GM12874 (cell line): ENCODE results near the gene ZDHHC11B.
"Not testable (repeated sequence)": the region's sequence is repeated elsewhere in the genome, so short reads cannot be mapped to it uniquely, and the experiment has no call there.

Source experiments
- TF ChIP-seq, protein P1 (sequence below): IDR thresholded peaks from 2 replicates; pipeline ENCODE4 v1.5.1; 2011; ENCODE audit warnings: low read depth, mild to moderate bottlenecking, control low read depth, low read length, moderate library complexity; ENCODE audit not compliant: insufficient read depth

ZDHHC11B gene

DNA sequence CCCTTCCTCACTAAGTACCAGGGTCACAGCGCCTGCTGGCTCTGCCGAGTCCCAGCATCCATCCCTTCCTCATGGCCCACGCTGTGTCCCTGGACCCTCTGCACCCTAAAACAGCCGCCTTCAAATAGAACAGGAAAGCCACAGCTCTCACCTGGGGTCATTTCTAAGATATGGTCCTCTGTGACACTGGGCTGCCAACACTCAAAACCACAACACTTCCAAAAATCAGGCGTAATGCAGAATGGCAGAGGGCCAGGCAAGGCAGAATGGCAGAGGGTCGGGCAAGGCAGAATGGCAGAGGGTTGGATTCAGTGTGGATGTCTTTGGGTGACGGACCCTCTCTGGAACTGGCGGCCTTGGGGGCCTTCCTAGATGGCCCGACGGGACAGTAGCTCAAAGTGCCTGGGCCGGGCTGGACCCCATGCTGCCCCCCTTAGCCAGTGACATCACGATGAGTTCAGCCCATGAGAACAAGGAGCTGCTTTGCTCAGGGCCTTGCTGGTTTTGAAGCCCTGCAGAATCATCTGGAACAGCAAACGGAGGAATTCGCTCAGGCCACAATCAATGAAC lies 35.3 kb downstream of the ZDHHC11B start:
- TF ChIP-seq, protein P1, sequence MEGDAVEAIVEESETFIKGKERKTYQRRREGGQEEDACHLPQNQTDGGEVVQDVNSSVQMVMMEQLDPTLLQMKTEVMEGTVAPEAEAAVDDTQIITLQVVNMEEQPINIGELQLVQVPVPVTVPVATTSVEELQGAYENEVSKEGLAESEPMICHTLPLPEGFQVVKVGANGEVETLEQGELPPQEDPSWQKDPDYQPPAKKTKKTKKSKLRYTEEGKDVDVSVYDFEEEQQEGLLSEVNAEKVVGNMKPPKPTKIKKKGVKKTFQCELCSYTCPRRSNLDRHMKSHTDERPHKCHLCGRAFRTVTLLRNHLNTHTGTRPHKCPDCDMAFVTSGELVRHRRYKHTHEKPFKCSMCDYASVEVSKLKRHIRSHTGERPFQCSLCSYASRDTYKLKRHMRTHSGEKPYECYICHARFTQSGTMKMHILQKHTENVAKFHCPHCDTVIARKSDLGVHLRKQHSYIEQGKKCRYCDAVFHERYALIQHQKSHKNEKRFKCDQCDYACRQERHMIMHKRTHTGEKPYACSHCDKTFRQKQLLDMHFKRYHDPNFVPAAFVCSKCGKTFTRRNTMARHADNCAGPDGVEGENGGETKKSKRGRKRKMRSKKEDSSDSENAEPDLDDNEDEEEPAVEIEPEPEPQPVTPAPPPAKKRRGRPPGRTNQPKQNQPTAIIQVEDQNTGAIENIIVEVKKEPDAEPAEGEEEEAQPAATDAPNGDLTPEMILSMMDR: no peak

DNA sequence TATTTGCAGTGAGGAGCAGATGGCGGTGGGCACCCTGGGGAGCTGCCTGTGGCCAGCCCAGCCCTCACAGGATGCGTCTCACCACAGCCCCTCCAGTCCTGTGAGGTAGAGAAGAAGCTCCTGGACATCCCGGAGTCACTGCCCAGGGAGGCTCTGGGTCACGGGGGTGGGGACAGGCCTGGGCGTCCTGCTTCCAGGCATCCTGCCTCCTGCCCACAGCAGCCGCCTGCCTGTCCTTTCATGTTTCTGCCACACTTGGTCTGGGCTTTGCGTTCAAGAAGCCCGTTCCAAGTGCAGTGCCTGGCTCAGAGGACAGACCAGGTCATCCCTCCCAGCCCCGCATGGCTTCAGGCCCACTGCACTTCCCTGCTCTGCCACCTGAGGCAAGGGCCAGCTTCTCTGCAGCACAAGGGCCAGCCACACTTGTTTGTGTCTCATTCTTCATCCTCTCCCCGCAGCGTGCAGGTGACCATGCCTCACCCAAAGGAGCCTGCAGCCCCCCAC lies 38.2 kb downstream of the ZDHHC11B start:
- TF ChIP-seq, protein P1: no peak

DNA sequence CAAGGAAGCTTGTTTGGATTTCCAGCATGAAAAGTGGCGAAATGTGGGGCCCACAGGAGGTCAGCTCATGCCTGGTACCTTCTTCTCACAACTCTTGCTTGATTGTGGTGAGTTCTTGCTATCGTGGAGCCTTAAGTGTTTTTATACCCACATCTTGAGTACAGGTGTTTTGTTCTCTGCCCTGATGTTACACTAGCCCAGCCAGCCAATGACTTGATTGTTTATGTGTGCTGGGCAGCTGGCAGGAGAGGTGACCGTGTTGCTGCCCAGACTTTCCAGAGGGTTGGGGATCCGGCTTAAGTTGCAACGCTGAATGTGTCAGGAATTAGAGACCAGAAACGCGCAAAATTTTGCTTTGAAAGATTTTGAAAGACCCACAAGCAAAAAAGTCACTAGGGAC lies 67.4 kb downstream of the ZDHHC11B start:
- TF ChIP-seq, protein P1: no peak

DNA sequence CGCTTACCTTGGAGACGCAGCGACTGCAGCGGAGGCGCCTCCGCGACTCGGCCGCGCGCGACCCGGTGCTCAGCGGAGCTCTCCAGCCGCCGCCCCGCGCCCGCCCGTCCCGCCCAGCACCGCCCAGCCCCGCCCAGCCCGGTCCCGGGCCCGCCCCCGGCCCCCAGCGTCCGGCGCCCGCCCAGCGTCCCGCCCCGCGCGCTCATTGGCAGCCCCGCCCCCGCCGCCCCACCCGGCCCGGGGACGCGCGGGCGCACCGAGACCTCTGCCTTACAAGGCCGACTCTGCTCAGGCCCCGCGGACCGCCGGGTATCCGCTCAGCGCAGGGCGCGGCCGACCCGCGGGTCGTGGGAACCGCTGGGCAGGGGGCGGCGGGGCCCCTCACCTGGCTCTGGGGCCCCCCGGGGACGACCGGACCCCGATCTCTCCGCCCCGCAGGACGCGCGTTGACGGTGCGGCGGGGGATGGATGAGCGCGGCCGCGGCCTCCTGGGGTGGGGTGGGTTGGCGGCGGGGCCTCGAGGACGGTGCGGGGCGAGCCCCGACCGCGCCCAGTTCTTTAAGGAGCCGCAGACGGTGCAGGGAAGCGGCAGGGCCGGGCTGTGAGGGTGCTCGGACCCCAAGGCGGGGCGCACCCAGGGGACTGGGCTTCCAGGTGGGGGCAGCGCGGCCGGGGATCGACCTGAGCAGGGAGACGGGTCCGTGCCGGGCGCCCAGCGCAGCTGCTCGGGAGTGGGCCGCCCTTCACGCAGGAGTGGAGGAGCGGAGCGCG lies 91.1 kb downstream of the ZDHHC11B start, which contains the start of gene TPPP:
Gene TPPP (minus strand): TSS at position 82 of the 771 bp plus-strand sequence. CDS start 15,292 bp downstream, outside the sequence.
- TF ChIP-seq, protein P1: not testable (repeated sequence)

DNA sequence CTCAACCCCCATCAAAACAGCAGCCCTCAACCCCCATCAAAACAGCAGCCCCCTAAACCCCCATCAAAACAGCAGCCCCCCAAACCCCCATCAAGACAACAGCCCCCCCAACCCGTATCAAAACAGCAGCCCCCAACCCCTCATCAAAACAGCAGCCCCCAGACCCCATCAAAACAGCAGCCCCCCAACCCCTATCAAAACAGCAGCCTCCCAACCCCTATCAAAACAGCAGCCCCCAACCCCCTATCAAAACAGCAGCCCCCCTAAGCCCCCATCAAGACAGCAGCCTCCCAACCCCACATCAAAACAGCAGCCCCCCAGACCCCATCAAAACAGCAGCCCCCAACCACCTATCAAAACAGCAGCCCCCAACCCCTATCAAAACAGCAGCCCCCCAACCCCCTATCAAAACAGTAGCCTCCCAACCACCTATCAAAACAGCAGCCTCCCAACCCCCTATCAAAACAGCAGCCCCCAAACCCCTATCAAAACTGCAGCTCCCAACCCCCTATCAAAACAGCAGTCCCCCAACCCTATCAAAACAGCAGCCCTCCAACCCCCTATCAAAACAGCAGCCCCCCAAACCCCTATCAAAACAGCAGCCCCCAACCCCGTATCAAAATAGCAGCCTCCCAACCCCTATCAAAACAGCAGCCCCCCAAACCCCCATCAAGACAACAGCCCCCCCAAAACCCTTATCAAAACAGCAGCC lies 92.6 kb downstream of the ZDHHC11B start:
- TF ChIP-seq, protein P1: no peak

DNA sequence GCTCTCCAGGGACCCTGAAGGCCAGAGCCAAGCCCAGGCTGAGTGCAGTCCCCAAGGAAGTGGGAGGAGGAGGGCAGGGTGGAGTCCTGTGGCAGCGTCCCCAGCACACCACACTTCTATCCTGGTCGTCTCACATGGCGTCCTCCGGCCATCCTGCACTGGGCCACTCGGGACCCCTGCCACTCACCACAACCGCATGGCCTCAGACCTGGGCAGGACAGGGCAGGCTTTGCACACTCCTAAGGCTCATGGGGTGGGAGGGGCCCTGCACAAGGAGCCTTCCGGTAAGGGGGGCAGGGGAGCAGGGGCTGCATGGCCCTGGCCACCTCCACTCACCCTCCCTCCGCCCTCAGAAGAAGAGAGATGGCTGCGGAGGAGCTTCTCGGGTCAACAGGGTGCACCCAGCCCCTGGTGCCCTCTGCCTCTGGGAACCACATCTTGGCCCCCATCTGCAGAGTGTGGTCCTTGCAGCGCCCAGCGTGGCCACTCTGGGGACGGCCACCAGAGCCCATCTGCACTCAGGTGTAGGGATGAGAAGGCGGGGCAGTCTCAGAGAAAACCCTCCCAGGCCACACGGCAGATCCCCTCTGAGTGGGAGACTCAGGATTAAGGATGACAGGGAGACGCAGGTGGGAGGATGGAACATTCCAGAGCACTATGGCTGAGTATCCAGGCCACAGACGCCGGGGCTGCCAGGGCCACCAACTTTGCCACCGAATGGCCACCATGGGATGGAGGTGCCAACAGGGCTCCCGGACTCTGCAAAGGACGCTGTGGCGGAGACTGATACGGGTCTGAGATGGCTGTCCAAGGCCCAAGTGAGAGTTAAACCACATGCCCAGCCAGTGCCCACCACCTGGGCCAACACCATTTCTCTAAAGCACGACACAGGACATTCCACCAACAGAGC lies 99.0 kb downstream of the ZDHHC11B start:
- TF ChIP-seq, protein P1: no peak

DNA sequence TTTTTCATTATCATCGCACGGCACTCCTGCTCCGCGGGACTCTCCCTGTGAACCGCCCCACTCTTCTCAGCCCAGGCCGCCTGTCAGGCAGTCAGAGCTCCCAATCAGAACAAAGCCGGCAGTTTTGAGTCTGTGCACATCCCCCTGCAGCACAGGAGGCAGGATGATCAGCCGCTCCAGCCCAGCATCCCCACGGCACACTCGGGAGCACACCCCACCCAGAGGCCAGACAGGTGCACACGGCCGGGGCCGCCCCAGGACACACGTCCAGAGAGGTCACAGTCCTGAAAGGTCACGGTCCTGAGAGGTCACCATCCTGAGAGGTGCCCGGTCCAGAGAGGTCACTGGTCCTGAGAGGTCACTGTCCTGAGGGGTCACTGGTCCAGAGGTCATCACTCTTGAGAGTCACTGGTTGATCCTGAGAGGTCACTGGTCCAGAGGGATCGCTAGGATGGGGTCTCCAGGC lies 99.7 kb downstream of the ZDHHC11B start:
- TF ChIP-seq, protein P1: no peak
